Measurements from ENCODE around the gene MS4A6E. TPM values are rescaled to one million over a fixed set of nuclear protein-coding genes. Genes with fewer than 3 reads are reported as not detected.

Gene MS4A6E
- total and polyA plus RNA-seq, 2 donors (not counting 1 experiment from before 2014, with no cell fraction given): not detected

DNA sequence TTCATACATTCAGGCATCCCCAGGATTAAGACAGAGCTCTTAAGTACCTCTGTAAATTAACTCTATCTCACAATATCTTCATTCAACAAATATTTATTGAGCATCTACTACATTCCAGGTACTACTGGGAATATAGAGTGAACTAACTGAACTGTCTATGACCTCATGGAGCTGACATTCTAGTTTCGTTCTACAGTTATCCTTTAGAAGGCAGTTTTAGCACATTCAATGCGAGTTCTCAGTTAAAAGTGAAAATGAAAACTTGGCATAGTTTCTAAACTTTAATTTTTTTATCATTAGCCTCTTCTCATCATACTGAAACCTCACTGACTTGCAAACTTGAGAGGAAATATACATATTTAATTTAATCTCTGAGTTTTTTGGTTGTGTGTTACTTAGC is 10.7 kb upstream of the MS4A6E start:
- Histone ChIP-seq H3K36me3 (replicated peaks in 1 of 2; ENCODE audit: control extremely low read depth in 1 of 2, control insufficient read depth in 1 of 2, extremely low read depth in 1 of 2, insufficient read depth in 2 of 2, low read length in 1 of 2) (no peaks in the 10 kb centered on the region), H3K4me2 (replicated peaks; ENCODE audit: low read depth, low read length, poor library complexity, severe bottlenecking) (no peak overlapping the region), H4K20me1 (ENCODE audit: control insufficient read depth, insufficient read depth, low read length, poor library complexity, severe bottlenecking) (no peaks in the 10 kb centered on the region), H2AFZ (ENCODE audit: insufficient read depth, low read depth, low read length, poor library complexity, severe bottlenecking) (no peak overlapping the region), H3K4me3 (ENCODE audit: control extremely low read depth in 1 of 5, extremely low read depth in 1 of 5, insufficient read depth in 1 of 5, low read depth in 2 of 5, low read length in 4 of 5) (no peak overlapping the region), H3K79me2 (ENCODE audit: control insufficient read depth, insufficient read depth, low read length) (no peaks in the 10 kb centered on the region), H3K4me1 (ENCODE audit: control insufficient read depth in 2 of 2, insufficient read depth in 2 of 2, low read length in 2 of 2) (no peaks in the 10 kb centered on the region), H3K9ac (ENCODE audit: low read length) (no peak overlapping the region), H3K27me3 (replicated peaks in 1 of 4; ENCODE audit: control extremely low read depth in 1 of 4, control insufficient read depth in 3 of 4, insufficient read depth in 4 of 4, low read length in 3 of 4) (peaks cover 0 to 11% (median 0%) of the 10 kb centered on the region in 4 experiments), H3K27ac (ENCODE audit: low read length in 2 of 2) (no peak overlapping the region), H3K9me3 (ENCODE audit: control extremely low read depth in 1 of 3, control insufficient read depth in 2 of 3, insufficient read depth in 1 of 3, low read length in 2 of 3) (peaks cover 2 to 15% (median 11%) of the 10 kb centered on the region in 3 donors)
- ATAC-seq (ENCODE audit: low read depth) (no peak), DNase-seq (no peak)
- Mint-ChIP-seq H3K4me1 (peaks cover 3% of the 10 kb centered on the region), H3K27ac (no peak overlapping the region), H3K27me3 (no peaks in the 10 kb centered on the region), H3K9me3 (ENCODE audit: insufficient read depth) (peaks cover 13% of the 10 kb centered on the region), H3K4me3 (no peak overlapping the region)
- intact Hi-C loops (cut with micrococcal nuclease): no loop called here
- TF ChIP-seq EZH2 (IDR thresholded peaks at IDR 0.05; ENCODE audit: borderline replicate concordance, insufficient read depth, low read depth, low read length, poor library complexity, severe bottlenecking) (no peak), CTCF (IDR thresholded peaks at IDR 0.05) (no peak)
- POLR2A ChIA-PET: no interaction called here
- WGBS (ENCODE audit: insufficient coverage): 60% methylated on average over 1 of the region's 2 CpGs
- CTCF ChIA-PET: interaction anchor here (1.0 to 2.5 kb wide), 2 partner anchors 31 to 47 kb away, joined by 3 to 6 read pairs; no protein-coding TSS in a partner anchor

GRCh38 chr11:60318726-60319125 is 8.3 kb upstream of the MS4A6E start:
- Mint-ChIP-seq H3K27ac (no peak overlapping the region), H3K9me3 (ENCODE audit: insufficient read depth) (peaks cover 17% of the 10 kb centered on the region), H3K27me3 (no peaks in the 10 kb centered on the region), H3K4me3 (no peak overlapping the region), H3K4me1 (no peaks in the 10 kb centered on the region)
- H2AFZ ChIP-seq (ENCODE audit: insufficient read depth, low read depth, low read length, poor library complexity, severe bottlenecking): no peak overlapping the region
- no peaks in the 10 kb centered on the region for H3K79me2 ChIP-seq (ENCODE audit: control insufficient read depth, insufficient read depth, low read length)
- TF ChIP-seq CTCF (IDR thresholded peaks at IDR 0.05): no peak
- no peak for TF ChIP-seq EZH2 (IDR thresholded peaks at IDR 0.05; ENCODE audit: borderline replicate concordance, insufficient read depth, low read depth, low read length, poor library complexity, severe bottlenecking)
- ATAC-seq (ENCODE audit: low read depth): no peak
- CTCF ChIA-PET: interaction anchor here (1.3 kb wide), 1 partner anchor 25 kb away, joined by 3 read pairs; no protein-coding TSS in a partner anchor
- H3K27me3 ChIP-seq (replicated peaks in 1 of 4; ENCODE audit: control extremely low read depth in 1 of 4, control insufficient read depth in 3 of 4, insufficient read depth in 4 of 4, low read length in 3 of 4): peaks cover 0 to 11% (median 0%) of the 10 kb centered on the region in 4 experiments
- no peaks in the 10 kb centered on the region for H3K4me1 ChIP-seq (ENCODE audit: control insufficient read depth in 2 of 2, insufficient read depth in 2 of 2, low read length in 2 of 2)
- no peak for DNase-seq
- no peak overlapping the region for H3K4me2 ChIP-seq (replicated peaks; ENCODE audit: low read depth, low read length, poor library complexity, severe bottlenecking)
- peaks cover 2 to 15% (median 11%) of the 10 kb centered on the region in 3 donors for H3K9me3 ChIP-seq (ENCODE audit: control extremely low read depth in 1 of 3, control insufficient read depth in 2 of 3, insufficient read depth in 1 of 3, low read length in 2 of 3)
- no peak overlapping the region for H3K9ac ChIP-seq (ENCODE audit: low read length)
- H3K4me3 ChIP-seq (ENCODE audit: control extremely low read depth in 1 of 5, extremely low read depth in 1 of 5, insufficient read depth in 1 of 5, low read depth in 2 of 5, low read length in 4 of 5): no peak overlapping the region
- WGBS (ENCODE audit: insufficient coverage): 74% methylated on average over 2 of the region's 2 CpGs
- no peak overlapping the region for H3K27ac ChIP-seq (ENCODE audit: low read length in 2 of 2)
- H3K36me3 ChIP-seq (replicated peaks in 1 of 2; ENCODE audit: control extremely low read depth in 1 of 2, control insufficient read depth in 1 of 2, extremely low read depth in 1 of 2, insufficient read depth in 2 of 2, low read length in 1 of 2): no peaks in the 10 kb centered on the region
- intact Hi-C loops (cut with micrococcal nuclease): no loop called here
- POLR2A ChIA-PET: no interaction called here
- no peaks in the 10 kb centered on the region for H4K20me1 ChIP-seq (ENCODE audit: control insufficient read depth, insufficient read depth, low read length, poor library complexity, severe bottlenecking)

All from B cell (primary cell).